OCI-LY1 (cell line): Measurements from ENCODE around the gene ETV6.

ENCODE experiments used
- H2AFZ ChIP-seq: fragments of 200-600 bp; sonication (generic), shearing (Covaris generic); 2 replicates; pipeline ENCODE4 v1.6.0; 2014; ENCODE audit warnings: antibody characterized with exemption, mild to moderate bottlenecking, low read length
- H3F3A ChIP-seq: fragments of 200-600 bp; sonication (generic), shearing (Covaris generic); 2 replicates; pipeline ENCODE4 v1.6.0; 2014; ENCODE audit warnings: mild to moderate bottlenecking, antibody characterized with exemption, low read length, moderate library complexity; ENCODE audit not compliant: insufficient read depth
- H3K27ac ChIP-seq: fragments of 200-600 bp; sonication (generic); 2 replicates; pipeline ENCODE4 v1.5.1; 2014; ENCODE audit warnings: low read length, mixed run types, mild to moderate bottlenecking, low read depth; ENCODE audit not compliant: poor library complexity, severe bottlenecking
- H3K27me3 ChIP-seq: fragments of 200-600 bp; sonication (generic); 2 replicates; pipeline ENCODE4 v1.6.0; 2014; ENCODE audit warnings: antibody characterized with exemption, mild to moderate bottlenecking, low read length, moderate library complexity; ENCODE audit not compliant: insufficient read depth
- H3K36me3 ChIP-seq: fragments of 200-600 bp; sonication (generic); 2 replicates; pipeline ENCODE4 v1.6.1; 2014; ENCODE audit warnings: mild to moderate bottlenecking, antibody characterized with exemption, low read length, moderate library complexity, mixed read lengths; ENCODE audit not compliant: insufficient read depth
- H3K4me1 ChIP-seq: fragments of 200-600 bp; sonication (generic); 2 replicates; pipeline ENCODE4 v1.5.1; 2014; ENCODE audit warnings: mild to moderate bottlenecking, low read length, moderate library complexity; ENCODE audit not compliant: insufficient read depth, severe bottlenecking
- H3K4me2 ChIP-seq: fragments of 200-600 bp; sonication (generic), shearing (Covaris generic); 2 replicates; pipeline ENCODE4 v1.6.1; 2014; ENCODE audit warnings: low read length
- H3K4me3 ChIP-seq: fragments of 200-600 bp; sonication (generic); 2 replicates; pipeline ENCODE4 v1.5.1; 2014; ENCODE audit warnings: low read length, low read depth, mild to moderate bottlenecking, mixed read lengths; ENCODE audit not compliant: poor library complexity, severe bottlenecking
- H3K79me2 ChIP-seq: fragments of 200-600 bp; shearing (Covaris generic); 2 replicates; pipeline ENCODE4 v1.6.1; 2016; ENCODE audit warnings: mixed run types, low read length, mixed read lengths; ENCODE audit not compliant: insufficient read depth
- H3K9ac ChIP-seq: fragments of 200-600 bp; sonication (generic), shearing (Covaris generic); 2 replicates; pipeline ENCODE4 v1.6.1; 2014; ENCODE audit warnings: mild to moderate bottlenecking, low read length, mixed read lengths
- H3K9me2 ChIP-seq: fragments of 200-600 bp; sonication (generic), shearing (Covaris generic); 2 replicates; pipeline ENCODE4 v1.6.1; 2014; ENCODE audit warnings: low read depth, mild to moderate bottlenecking, low read length, mixed read lengths
- H3K9me3 ChIP-seq: fragments of 200-600 bp; shearing (Covaris generic); 2 replicates; pipeline ENCODE4 v1.6.1; 2014; ENCODE audit warnings: low read length, mixed read lengths
- H4K20me1 ChIP-seq: fragments of 200-600 bp; sonication (generic), shearing (Covaris generic); 2 replicates; pipeline ENCODE4 v1.6.0; 2016; ENCODE audit warnings: mild to moderate bottlenecking, low read length; ENCODE audit not compliant: insufficient read depth
- CTCF ChIP-seq: fragments of 200-600 bp; sonication (generic), shearing (Covaris generic); IDR thresholded peaks from 2 replicates; pipeline ENCODE4 v1.5.1; 2017; ENCODE audit warnings: mild to moderate bottlenecking, antibody characterized with exemption, low read length, moderate library complexity, mixed read lengths
- EZH2 ChIP-seq: fragments of 200-600 bp; sonication (generic), shearing (Covaris generic); IDR thresholded peaks from 2 replicates; pipeline ENCODE4 v1.8.0; 2017; ENCODE audit warnings: borderline replicate concordance, mixed run types, mild to moderate bottlenecking, antibody characterized with exemption, low read length, moderate library complexity, mixed read lengths

ETV6 gene

GRCh38 chr12:11738450-11738849, 89.0 kb downstream of the ETV6 start:
- H3K4me2 ChIP-seq = no peak overlapping the region
- H3K4me3 ChIP-seq = no peak overlapping the region
- no peak overlapping the region for H3K9ac ChIP-seq
- H3K27me3 ChIP-seq = no peaks in the 10 kb centered on the region
- H4K20me1 ChIP-seq = no peaks in the 10 kb centered on the region
- no peaks in the 10 kb centered on the region for H3K9me2 ChIP-seq
- H3F3A ChIP-seq = no peaks in the 10 kb centered on the region
- no peaks in the 10 kb centered on the region for H3K9me3 ChIP-seq
- H3K27ac ChIP-seq = peak overlapping the region; percentile 72
- TF ChIP-seq CTCF = no peak
- no peak for TF ChIP-seq EZH2
- H2AFZ ChIP-seq = no peak overlapping the region
- peaks cover 89% of the 10 kb centered on the region for H3K4me1 ChIP-seq
- H3K79me2 ChIP-seq = no peaks in the 10 kb centered on the region
- H3K36me3 ChIP-seq = no peaks in the 10 kb centered on the region

- Histone ChIP-seq H4K20me1 (no peaks in the 10 kb centered on the region), H3K27ac (peak overlapping the region; percentile 23), H3K27me3 (no peaks in the 10 kb centered on the region), H3K4me1 (peaks cover 90% of the 10 kb centered on the region), H3K36me3 (no peaks in the 10 kb centered on the region), H3K79me2 (no peaks in the 10 kb centered on the region), H3K9me2 (no peaks in the 10 kb centered on the region), H3K9me3 (no peaks in the 10 kb centered on the region), H3K9ac (no peak overlapping the region), H3K4me3 (no peak overlapping the region), H3F3A (no peaks in the 10 kb centered on the region), H2AFZ (no peak overlapping the region), H3K4me2 (no peak overlapping the region; the same call in 1 of the 2 replicates)
- TF ChIP-seq CTCF (no peak), EZH2 (no peak)
Observed at GRCh38 chr12:11739980-11740577, 90.6 kb downstream of the ETV6 start.

GRCh38 chr12:11741434-11742092, 92.1 kb downstream of the ETV6 start:
- Histone ChIP-seq H3K4me3 (no peak overlapping the region), H3K4me2 (no peak overlapping the region), H3K4me1 (peaks cover 99% of the 10 kb centered on the region), H4K20me1 (no peaks in the 10 kb centered on the region), H3K27ac (peak overlapping the region; percentile 52), H3K9me2 (no peaks in the 10 kb centered on the region), H3K79me2 (no peaks in the 10 kb centered on the region), H3K27me3 (no peaks in the 10 kb centered on the region), H2AFZ (no peak overlapping the region), H3K9ac (no peak overlapping the region), H3F3A (no peaks in the 10 kb centered on the region), H3K36me3 (no peaks in the 10 kb centered on the region), H3K9me3 (no peaks in the 10 kb centered on the region)
- TF ChIP-seq CTCF = no peak
- TF ChIP-seq EZH2 = no peak
